ENCODE measurements around the gene PTPRJ. TPM values are rescaled to one million over a fixed set of nuclear protein-coding genes. Genes with fewer than 3 reads are reported as not detected.
A peak's percentile ranks its signal among the peaks of the same experiment; 100 is the strongest.
"Not testable (repeated sequence)": the region's sequence is repeated elsewhere in the genome, so short reads cannot be mapped to it uniquely, and the experiment has no call there.

Gene PTPRJ
- 8.7 TPM for polyA plus RNA-seq (2013, experiment 1 of 2; ENCODE audit: insufficient read length)
- 8.7 TPM for polyA plus RNA-seq (2013, experiment 2 of 2; ENCODE audit: insufficient read length)

GRCh38 chr11:47980088-47980906 is at the start of gene PTPRJ:
TSS of gene PTPRJ (plus strand) at chr11:47980559. CDS start at chr11:47980913, 354 bp downstream.
- peak; percentile 71 for DNase-seq

DNA sequence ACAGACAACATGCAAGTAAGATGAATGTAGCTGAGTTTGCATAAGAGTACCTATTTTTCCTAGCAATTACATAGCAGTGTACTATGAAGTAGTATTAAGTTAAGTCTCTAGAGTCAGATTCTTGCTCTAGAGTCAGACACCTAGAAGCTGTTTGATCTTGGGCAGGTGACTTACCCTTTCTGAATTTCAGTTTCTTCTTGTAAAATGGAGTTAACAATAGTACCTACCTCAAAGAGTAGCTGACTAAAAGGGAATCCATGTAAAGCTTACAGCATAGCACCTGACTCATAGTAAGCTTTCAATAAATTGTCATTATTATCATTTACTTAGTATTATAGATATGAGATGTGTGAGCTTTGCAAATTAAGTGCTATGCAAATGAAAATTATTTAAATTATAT is 47.8 kb upstream of the PTPRJ start:
- no peak for DNase-seq

- DNase-seq, result not testable (repeated sequence)
Observed at GRCh38 chr11:47933797-47934196, 46.6 kb upstream of the PTPRJ start.

GRCh38 chr11:47938791-47939560 is 41.4 kb upstream of the PTPRJ start:
- DNase-seq, result no peak

DNA sequence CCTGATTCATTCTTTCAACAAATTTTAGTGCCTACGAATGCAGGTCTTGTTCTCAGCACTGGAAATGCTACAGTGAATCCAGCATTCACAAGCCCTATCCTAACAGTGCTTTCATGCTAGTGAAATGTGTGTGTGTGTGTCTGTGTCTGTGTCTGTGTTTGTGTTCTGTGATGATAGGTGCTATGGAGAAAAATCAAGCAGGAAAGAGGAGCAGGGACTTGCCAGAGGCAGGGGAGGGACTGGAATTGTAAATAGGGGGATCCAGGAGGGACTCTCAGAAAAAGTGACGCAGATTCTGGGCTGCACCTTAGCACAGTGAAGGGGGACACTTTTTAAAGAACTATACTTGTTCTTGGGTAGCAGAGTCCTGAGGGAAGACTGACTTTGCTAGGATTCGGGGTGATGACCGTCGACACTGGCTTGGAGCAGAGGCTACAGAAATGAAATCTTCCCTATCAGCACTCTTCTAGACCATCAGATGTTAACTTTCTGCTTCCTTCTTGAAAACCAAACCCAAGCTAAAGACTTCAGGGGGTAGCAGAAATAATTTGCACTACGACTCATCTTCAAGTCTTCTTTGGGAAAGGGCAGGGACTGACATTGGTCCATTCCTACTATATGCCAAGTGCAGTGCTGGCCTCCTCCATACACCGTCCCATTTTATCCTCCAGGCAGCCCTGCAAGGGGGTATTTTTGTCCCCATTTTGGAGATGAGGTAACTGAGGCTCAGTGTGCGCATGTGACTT is 39.3 kb upstream of the PTPRJ start:
- peak; percentile 37 for DNase-seq

DNA sequence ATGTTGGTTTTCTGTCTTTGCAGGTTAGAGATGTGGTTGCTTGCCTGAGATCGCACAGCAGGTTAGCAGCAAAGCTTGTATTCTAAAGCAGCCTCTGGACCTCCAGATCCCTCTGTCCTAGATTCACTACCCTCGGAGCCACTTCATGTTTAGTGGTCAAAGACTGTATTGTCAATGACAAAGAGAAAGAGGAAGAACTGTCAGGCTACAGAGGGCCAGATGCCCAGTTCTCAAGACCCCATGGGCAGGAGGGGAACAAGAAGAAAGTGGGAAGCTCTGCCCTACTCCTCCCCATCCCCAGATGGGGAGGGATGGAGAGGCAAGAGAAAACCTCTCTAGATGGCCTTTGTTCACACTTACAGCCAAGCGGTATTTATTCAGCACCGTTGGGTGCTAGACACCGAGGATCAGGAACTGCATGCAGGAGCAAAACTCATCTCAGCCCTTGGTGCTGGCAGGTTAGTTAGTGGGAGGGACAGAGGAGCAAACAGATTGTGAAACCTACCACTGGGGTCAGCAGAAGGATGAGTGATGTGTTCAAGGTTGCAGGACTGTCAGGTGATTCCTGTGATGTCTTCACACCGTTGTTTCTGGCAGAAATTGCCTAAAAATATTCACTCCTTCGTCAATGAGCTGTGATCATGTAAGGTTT is 38.3 kb upstream of the PTPRJ start:
- no peak for DNase-seq

DNA sequence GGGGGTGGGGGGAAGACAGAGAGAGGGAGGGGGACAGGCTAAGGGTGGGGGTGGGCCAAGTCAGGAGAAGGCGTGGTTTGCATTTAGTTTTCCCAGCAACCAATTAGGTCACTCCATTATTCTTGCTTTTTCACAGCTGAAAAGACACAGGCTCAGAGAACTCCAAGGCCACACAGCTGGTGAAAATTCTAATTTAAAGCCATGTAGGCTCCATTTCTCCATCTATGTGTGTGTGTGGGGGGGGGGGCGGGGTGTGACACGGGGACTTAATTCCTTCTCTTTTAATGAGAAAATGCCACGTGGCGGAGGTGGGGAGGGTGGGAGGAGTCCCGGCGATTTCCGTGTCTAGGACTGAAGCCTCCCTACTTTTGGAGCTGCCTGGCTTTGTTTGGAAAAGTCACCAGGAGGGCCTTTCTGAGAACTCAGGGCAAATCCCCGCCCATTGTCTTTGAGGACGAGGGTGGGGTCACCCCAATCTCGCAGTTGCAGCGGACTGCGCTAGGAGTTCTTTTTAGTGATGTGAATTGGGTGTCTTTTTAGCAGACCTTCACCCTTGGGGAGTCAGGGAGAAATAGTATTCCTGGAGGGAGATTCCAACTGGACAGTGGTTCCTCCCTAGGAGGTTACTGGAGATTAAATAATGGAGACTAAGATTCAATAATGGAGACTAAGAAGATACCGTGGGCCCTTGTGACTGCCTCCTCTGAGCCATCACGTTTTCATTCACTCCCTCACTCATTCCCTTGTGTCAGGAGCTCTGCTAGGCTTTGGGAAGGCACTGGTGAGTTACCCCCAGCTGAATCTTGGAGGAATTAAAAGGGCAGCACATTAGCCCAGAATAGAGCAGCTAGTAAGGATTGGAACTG is 36.4 kb upstream of the PTPRJ start:
- peak; percentile 54 for DNase-seq

- DNase-seq, result no peak
Observed at GRCh38 chr11:47944632-47945031, 35.7 kb upstream of the PTPRJ start.

DNA sequence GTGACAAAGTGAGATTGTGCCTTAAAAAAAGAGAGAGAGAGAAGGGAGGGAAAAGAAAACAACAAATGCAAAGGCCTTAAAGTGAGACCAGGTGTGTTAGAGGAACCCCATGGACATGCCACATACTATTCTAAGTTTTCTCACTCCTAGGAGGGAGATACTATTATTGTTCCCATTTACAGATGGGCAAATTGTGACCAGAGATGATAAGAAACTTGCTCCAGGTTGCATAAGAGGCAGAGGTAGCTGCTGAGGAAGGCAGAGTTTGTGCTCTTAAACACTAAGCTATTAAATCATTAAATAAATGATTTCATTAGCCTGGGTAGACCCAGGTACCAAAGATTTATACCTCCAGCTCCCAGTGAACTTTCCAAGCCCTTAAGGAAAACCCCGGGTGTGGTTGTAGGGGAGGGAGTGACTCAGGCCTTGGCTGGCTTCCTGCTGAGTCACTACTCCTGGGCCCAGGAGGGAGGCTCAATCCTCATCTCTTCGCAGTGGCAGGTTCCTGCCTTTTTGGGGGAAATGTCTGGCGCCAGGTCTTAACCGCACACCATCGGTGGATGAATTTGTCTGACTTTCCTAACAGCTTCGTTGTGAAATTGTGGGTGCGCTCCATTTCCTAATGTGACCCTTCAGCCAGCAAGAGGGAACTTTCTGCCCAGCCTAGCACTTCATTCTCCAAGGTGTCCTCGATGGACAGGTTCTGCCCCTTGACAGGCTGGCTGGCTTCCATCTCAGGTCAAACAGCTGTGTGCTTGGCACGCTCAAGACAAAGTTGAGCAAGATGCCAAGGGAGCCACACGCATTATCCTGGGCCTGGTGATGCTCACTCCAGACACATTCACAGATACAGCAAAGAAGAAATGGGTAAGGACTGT is 33.4 kb upstream of the PTPRJ start:
- DNase-seq, result peak; percentile 90

DNA sequence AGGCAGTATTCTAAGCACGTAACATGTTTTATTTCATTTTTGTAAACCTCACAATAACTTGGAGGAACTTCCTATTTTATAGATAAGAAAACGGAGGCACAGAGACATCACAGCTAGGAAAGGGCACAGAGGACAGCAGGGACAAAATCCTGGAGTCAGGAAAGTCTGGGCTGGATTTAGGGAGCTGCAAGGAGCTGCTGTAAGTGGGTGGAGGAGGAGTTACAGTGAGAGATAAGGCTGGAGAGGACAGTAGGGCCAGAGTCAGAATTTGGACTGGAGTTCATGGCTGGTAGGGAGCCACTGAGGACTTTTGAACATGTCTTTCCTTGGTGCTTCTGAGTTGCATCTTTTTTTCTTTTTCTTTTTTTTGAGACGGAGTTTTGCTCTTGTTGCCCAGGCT is 32.2 kb upstream of the PTPRJ start:
- DNase-seq, result no peak

DNA sequence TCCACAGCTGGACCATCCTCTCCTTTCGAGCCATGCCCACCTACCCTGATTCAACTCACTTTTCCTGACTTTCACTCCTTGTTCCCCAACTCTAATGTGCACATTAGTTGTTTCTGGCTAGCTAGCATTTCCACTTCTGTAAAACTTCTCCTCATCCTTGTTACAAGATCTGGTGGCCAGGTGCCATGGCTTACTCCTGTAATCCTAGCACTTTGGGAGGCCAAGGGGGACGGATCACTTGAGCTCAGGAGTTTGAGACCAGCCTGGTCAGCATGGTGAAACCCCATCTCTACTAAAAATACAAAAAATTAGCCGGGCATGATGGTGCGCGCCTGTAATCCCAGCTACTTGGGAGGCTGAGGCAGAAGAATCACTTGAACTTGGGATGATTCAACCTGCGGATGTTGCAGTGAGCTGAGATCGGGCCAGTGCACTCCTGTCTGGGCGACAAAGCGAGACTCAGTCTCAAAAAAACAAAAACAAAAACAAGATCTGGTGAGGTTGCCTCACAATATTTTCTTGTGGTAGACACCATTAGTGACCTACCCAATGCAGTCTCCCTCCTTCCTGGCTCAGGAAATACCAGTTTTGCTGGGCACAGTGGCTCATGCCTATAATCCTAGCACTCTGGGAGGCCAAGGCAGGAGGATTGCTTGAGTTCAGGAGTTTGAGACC is 31.2 kb upstream of the PTPRJ start:
- not testable (repeated sequence) for DNase-seq

DNA sequence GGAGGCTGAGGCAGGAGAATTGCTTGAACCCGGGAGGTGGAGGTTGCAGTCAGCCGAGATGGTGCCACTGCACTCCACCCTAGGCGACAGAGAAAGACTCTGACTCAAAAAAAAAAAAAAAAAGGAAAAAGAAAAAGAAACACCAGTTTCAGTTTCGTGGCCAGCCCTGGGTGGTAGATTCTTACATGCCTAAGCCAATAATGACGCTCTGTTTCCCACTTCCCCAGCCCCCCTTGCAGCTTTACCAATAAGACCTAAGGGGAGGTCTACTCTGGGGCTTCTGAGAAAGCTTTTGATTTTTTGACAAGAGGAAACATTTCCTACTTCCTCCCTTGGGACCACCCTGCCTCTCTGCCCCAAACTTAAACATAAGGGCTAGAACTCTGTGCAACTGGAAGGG is 30.0 kb upstream of the PTPRJ start:
- peak; percentile 84 for DNase-seq

DNA sequence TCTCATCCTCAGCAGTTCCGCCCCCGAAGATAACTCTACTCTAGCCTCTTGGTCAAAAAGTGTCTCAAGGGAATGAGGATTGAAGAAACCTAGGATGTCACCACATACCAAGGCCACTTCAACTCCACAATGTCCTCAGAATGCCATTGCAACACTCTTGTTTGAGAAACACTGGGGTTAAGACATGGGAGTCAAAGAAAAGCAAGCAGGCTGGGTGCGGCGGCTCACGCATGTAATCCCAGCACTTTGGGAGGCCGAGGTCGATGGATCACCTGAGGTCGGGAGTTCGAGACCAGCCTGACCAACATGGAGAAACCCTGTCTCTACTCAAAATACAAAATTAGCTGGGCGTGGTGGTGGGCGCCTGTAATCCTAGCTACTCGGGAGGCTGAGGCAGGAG is 28.9 kb upstream of the PTPRJ start:
- DNase-seq, result not testable (repeated sequence)

GRCh38 chr11:47955061-47955755 is 25.2 kb upstream of the PTPRJ start:
- no peak for DNase-seq

GRCh38 chr11:47960015-47960414 is 20.3 kb upstream of the PTPRJ start:
- no peak for DNase-seq

DNA sequence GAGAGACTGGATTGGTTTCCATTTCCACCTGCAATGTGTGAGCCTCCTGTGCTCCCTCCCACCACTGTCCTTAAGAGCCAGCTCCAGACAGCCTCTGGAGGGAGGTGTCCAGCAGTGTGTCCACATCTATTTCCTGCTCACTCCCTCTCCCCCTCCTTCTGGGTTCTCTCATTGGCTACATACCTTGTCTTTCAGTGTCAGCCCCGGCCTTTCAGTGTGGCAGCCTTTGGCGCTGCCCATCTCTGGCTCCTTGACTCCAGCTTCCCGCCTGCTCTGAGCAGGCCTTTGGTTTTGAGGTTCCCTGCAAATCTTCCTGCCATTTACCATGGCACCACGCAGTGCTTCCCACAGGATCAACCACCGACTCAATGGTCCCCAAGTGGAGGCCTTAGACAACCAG is 19.0 kb upstream of the PTPRJ start:
- DNase-seq, result no peak

- DNase-seq, result no peak
Observed at GRCh38 chr11:47964546-47964945, 15.8 kb upstream of the PTPRJ start.

- DNase-seq, result peak; percentile 91
Observed at GRCh38 chr11:47967577-47968525, 12.5 kb upstream of the PTPRJ start.
